Naive thymus-derived CD4-positive, alpha-beta T cell (primary cell): ENCODE results near the gene METTL16. TPM values are rescaled to one million over a fixed set of nuclear protein-coding genes. Genes with fewer than 3 reads are reported as not detected.

ENCODE experiments used
- ATAC-seq: fragments of 150-1000 bp; cut with Tn5 transposase; 2 replicates; pipeline ENCODE4 v1.10.0; 2021; ENCODE audit warnings: mild to moderate bottlenecking, moderate library complexity
- CTCF ChIA-PET: fragments of 350-600 bp; sonication (Branson Sonifier 250); formaldehyde crosslinking; loops from one replicate; lab custom pipeline; 2021; ENCODE audit warnings: antibody characterized with exemption; lab: Charles Lee
- POLR2A ChIA-PET: fragments of 350-600 bp; sonication (Branson Sonifier 250); formaldehyde crosslinking; loops from one replicate; lab custom pipeline; 2021; ENCODE audit warnings: antibody characterized with exemption, inconsistent platforms; lab: Charles Lee
- DNase-seq, 9 donors: peaks; one replicate each; pipeline versions ENCODE4 v3.0.0 to v3.0.0-alpha.2; 2020 to 2022; ENCODE audit warnings: mixed read lengths in 1 of 9
- H3K27ac ChIP-seq: one replicate; pipeline ENCODE4 v1.7.0; 2013; ENCODE audit warnings: mild to moderate bottlenecking, low read depth, low read length, moderate library complexity
- H3K27me3 ChIP-seq, 2 donors: one replicate each; pipeline ENCODE4 v1.7.0; 2013; ENCODE audit warnings: low read length in 2 of 2, mild to moderate bottlenecking in 2 of 2, moderate library complexity in 2 of 2; ENCODE audit not compliant: control insufficient read depth in 2 of 2, insufficient read depth in 2 of 2
- H3K36me3 ChIP-seq, 3 experiments: 1 replicate in 2 of 3; 2 replicates in 1 of 3; pipeline ENCODE4 v1.7.0; 2013; ENCODE audit warnings: low read length in 3 of 3, mild to moderate bottlenecking in 3 of 3, moderate library complexity in 1 of 3; ENCODE audit not compliant: insufficient read depth in 3 of 3, control insufficient read depth in 2 of 3
- H3K4me1 ChIP-seq, 2 donors: one replicate each; pipeline ENCODE4 v1.7.0; 2013; ENCODE audit warnings: low read length in 2 of 2, mild to moderate bottlenecking in 2 of 2, moderate library complexity in 1 of 2; ENCODE audit not compliant: control insufficient read depth in 2 of 2, insufficient read depth in 2 of 2
- H3K4me3 ChIP-seq: 2 replicates; pipeline ENCODE4 v1.7.0; 2013; ENCODE audit warnings: mild to moderate bottlenecking, low read length
- H3K9me3 ChIP-seq, 3 experiments: 1 replicate in 2 of 3; 2 replicates in 1 of 3; pipeline ENCODE4 v1.7.0; 2013; ENCODE audit warnings: low read length in 3 of 3; ENCODE audit not compliant: control insufficient read depth in 2 of 3
- H3K27ac Mint-ChIP-seq, 9 donors: one replicate each; pipeline ENCODE4 v1.8.0; 2020 to 2022; ENCODE audit warnings: mixed read lengths in 9 of 9, mild to moderate bottlenecking in 8 of 9, moderate library complexity in 5 of 9, inconsistent platforms in 2 of 9
- H3K27me3 Mint-ChIP-seq, 5 donors: one replicate each; pipeline ENCODE4 v1.8.0; 2021 to 2022; ENCODE audit warnings: mixed read lengths in 5 of 5, mild to moderate bottlenecking in 1 of 5
- H3K36me3 Mint-ChIP-seq, 5 donors: one replicate each; pipeline ENCODE4 v1.8.0; 2020 to 2022; ENCODE audit warnings: mixed read lengths in 5 of 5, mild to moderate bottlenecking in 3 of 5, inconsistent platforms in 1 of 5
- H3K4me1 Mint-ChIP-seq, 7 donors: one replicate each; pipeline ENCODE4 v1.8.0; 2020 to 2022; ENCODE audit warnings: mixed read lengths in 7 of 7, mild to moderate bottlenecking in 3 of 7, inconsistent platforms in 1 of 7
- H3K4me3 Mint-ChIP-seq, 10 donors: one replicate each; pipeline ENCODE4 v1.8.0; 2020 to 2022; ENCODE audit warnings: mild to moderate bottlenecking in 10 of 10, mixed read lengths in 10 of 10, moderate library complexity in 6 of 10, inconsistent platforms in 2 of 10
- H3K9me3 Mint-ChIP-seq, 11 donors: one replicate each; pipeline ENCODE4 v1.8.0; 2020 to 2022; ENCODE audit warnings: mixed read lengths in 11 of 11, mild to moderate bottlenecking in 4 of 11, inconsistent platforms in 1 of 11, moderate library complexity in 1 of 11
- intact Hi-C, 2 donors: fragments of 100-400 bp; cut with micrococcal nuclease; formaldehyde crosslinking; loops; one replicate each; pipeline ENCODE4 v1.15.1; 2023
- polyA plus RNA-seq, 2 donors: library from polyadenylated mRNA; unstranded; fragments of 300-500 nt; fragmentation: Illumina TruSeq; gene quantifications; one replicate each; pipeline ENCODE4 v1.2.3, GENCODE V29; 2021
- total RNA-seq, 6 experiments: library from RNA in 5 of 6; stranded (reverse) in 5 of 6; gene quantifications; 1 replicate in 5 of 6; 2 replicates in 1 of 6; pipeline ENCODE4 v1.2.3 and lab custom pipeline; 2021 to 2026

Gene METTL16
- total and polyA plus RNA-seq, 7 experiments from 2014 or later: 21.0 to 67.7 (median 37.0) TPM

GRCh38 chr17:2482218-2482617, 29.5 kb downstream of the METTL16 start:
- no peaks in the 10 kb centered on the region for H3K9me3 ChIP-seq
- H3K4me3 ChIP-seq: no peak overlapping the region
- H3K27me3 ChIP-seq: no peaks in the 10 kb centered on the region
- DNase-seq (peak in 6 of 9 donors; percentile 1 to 43 (median 32)), ATAC-seq (peak; percentile 63)
- H3K36me3 ChIP-seq: peaks cover 0 to 8% (median 7%) of the 10 kb centered on the region in 3 experiments
- Mint-ChIP-seq H3K27ac (peak overlapping the region; percentile 63 to 90 (median 77)), H3K9me3 (no peaks in the 10 kb centered on the region), H3K27me3 (no peaks in the 10 kb centered on the region), H3K4me3 (peak overlapping the region; percentile 2 to 83 (median 62)), H3K36me3 (peaks cover 0 to 15% (median 7%) of the 10 kb centered on the region in 5 donors), H3K4me1 (peaks cover 28 to 72% (median 51%) of the 10 kb centered on the region in 7 donors)
- peak overlapping the region; percentile 29 for H3K27ac ChIP-seq
- ChIA-PET POLR2A (interaction anchor here (0.9 kb wide), 1 partner anchor 28 kb away, joined by 7 read pairs; no protein-coding TSS in a partner anchor), CTCF (no interaction called here)
- peaks cover 9 to 17% of the 10 kb centered on the region in 2 donors for H3K4me1 ChIP-seq
- intact Hi-C loops: no loop called here

GRCh38 chr17:2481760-2482159, 29.9 kb downstream of the METTL16 start:
- Histone ChIP-seq H3K27ac (no peak overlapping the region), H3K4me1 (peaks cover 9 to 17% of the 10 kb centered on the region in 2 donors), H3K36me3 (peaks cover 1 to 11% (median 7%) of the 10 kb centered on the region in 3 experiments), H3K27me3 (no peaks in the 10 kb centered on the region), H3K4me3 (no peak overlapping the region), H3K9me3 (no peaks in the 10 kb centered on the region)
- ChIA-PET POLR2A (interaction anchor here (0.9 kb wide), 1 partner anchor 29 kb away, joined by 7 read pairs; no protein-coding TSS in a partner anchor), CTCF (no interaction called here)
- ATAC-seq (no peak), DNase-seq (no peak)
- H3K4me1 Mint-ChIP-seq: peaks cover 24 to 67% (median 46%) of the 10 kb centered on the region in 7 donors
- no peaks in the 10 kb centered on the region for H3K27me3 Mint-ChIP-seq
- intact Hi-C loops: no loop called here
- no peaks in the 10 kb centered on the region for H3K9me3 Mint-ChIP-seq
- peak overlapping the region in 4 of 10 donors; percentile 6 to 71 (median 52) for H3K4me3 Mint-ChIP-seq
- H3K27ac Mint-ChIP-seq: peak overlapping the region; percentile 38 to 90 (median 77)
- peaks cover 0 to 12% (median 7%) of the 10 kb centered on the region in 5 donors for H3K36me3 Mint-ChIP-seq

GRCh38 chr17:2478458-2478857, 33.2 kb downstream of the METTL16 start:
- H3K9me3 ChIP-seq: no peaks in the 10 kb centered on the region
- Mint-ChIP-seq H3K27me3 (no peaks in the 10 kb centered on the region), H3K4me3 (no peak overlapping the region), H3K9me3 (peaks cover 0 to 2% (median 0%) of the 10 kb centered on the region in 11 donors), H3K27ac (peak overlapping the region in 2 of 9 donors; percentile 23 to 33), H3K4me1 (peaks cover 22 to 41% (median 31%) of the 10 kb centered on the region in 7 donors), H3K36me3 (peaks cover 11 to 26% (median 23%) of the 10 kb centered on the region in 5 donors)
- H3K27ac ChIP-seq: no peak overlapping the region
- no peak for DNase-seq
- ATAC-seq: no peak
- no peaks in the 10 kb centered on the region for H3K27me3 ChIP-seq
- peaks cover 4 to 44% (median 12%) of the 10 kb centered on the region in 3 experiments for H3K36me3 ChIP-seq
- H3K4me1 ChIP-seq: peaks cover 7 to 17% of the 10 kb centered on the region in 2 donors
- ChIA-PET POLR2A (interaction anchor here (1.1 kb wide), 1 partner anchor 33 kb away, joined by 4 read pairs; the partner anchor contains the start of gene METTL16), CTCF (no interaction called here)
- H3K4me3 ChIP-seq: no peak overlapping the region
- intact Hi-C loops: no loop called here

- Mint-ChIP-seq H3K9me3 (peaks cover 0 to 2% (median 0%) of the 10 kb centered on the region in 11 donors), H3K27me3 (no peaks in the 10 kb centered on the region), H3K36me3 (peaks cover 16 to 43% (median 26%) of the 10 kb centered on the region in 5 donors), H3K4me1 (peaks cover 0 to 10% (median 3%) of the 10 kb centered on the region in 7 donors), H3K27ac (peak overlapping the region in 1 of 9 donors; percentile 32), H3K4me3 (no peak overlapping the region)
- H3K4me1 ChIP-seq: no peaks in the 10 kb centered on the region
- H3K27ac ChIP-seq: no peak overlapping the region
- DNase-seq (no peak), ATAC-seq (no peak)
- H3K9me3 ChIP-seq: no peaks in the 10 kb centered on the region
- peaks cover 4 to 74% (median 12%) of the 10 kb centered on the region in 3 experiments for H3K36me3 ChIP-seq
- H3K27me3 ChIP-seq: no peaks in the 10 kb centered on the region
- intact Hi-C loops: no loop called here
- ChIA-PET CTCF (no interaction called here), POLR2A (no interaction called here)
- H3K4me3 ChIP-seq: no peak overlapping the region
Observed at GRCh38 chr17:2475056-2475455, 36.6 kb downstream of the METTL16 start.

- H3K4me1 Mint-ChIP-seq: peaks cover 0 to 10% (median 2%) of the 10 kb centered on the region in 7 donors
- peaks cover 16 to 48% (median 26%) of the 10 kb centered on the region in 5 donors for H3K36me3 Mint-ChIP-seq
- no peak overlapping the region for H3K4me3 ChIP-seq
- intact Hi-C loops: no loop called here
- POLR2A ChIA-PET: no interaction called here
- H3K4me3 Mint-ChIP-seq: no peak overlapping the region
- H3K27ac Mint-ChIP-seq: no peak overlapping the region
- DNase-seq (no peak), ATAC-seq (no peak)
- H3K27ac ChIP-seq: no peak overlapping the region
- no peaks in the 10 kb centered on the region for H3K27me3 Mint-ChIP-seq
- H3K4me1 ChIP-seq: no peaks in the 10 kb centered on the region
- CTCF ChIA-PET: no interaction called here
- no peaks in the 10 kb centered on the region for H3K27me3 ChIP-seq
- peaks cover 4 to 81% (median 12%) of the 10 kb centered on the region in 3 experiments for H3K36me3 ChIP-seq
- H3K9me3 ChIP-seq: no peaks in the 10 kb centered on the region
- peaks cover 0 to 2% (median 0%) of the 10 kb centered on the region in 11 donors for H3K9me3 Mint-ChIP-seq
Observed at GRCh38 chr17:2474371-2474770, 37.3 kb downstream of the METTL16 start.

GRCh38 chr17:2468270-2468669, 43.4 kb downstream of the METTL16 start:
- POLR2A ChIA-PET: no interaction called here
- DNase-seq (no peak), ATAC-seq (no peak)
- no peaks in the 10 kb centered on the region for H3K4me1 ChIP-seq
- intact Hi-C loops: no loop called here
- H3K4me3 ChIP-seq: no peak overlapping the region
- CTCF ChIA-PET: no interaction called here
- peaks cover 0 to 79% (median 8%) of the 10 kb centered on the region in 3 experiments for H3K36me3 ChIP-seq
- H3K9me3 ChIP-seq: no peaks in the 10 kb centered on the region
- no peaks in the 10 kb centered on the region for H3K27me3 Mint-ChIP-seq
- no peaks in the 10 kb centered on the region for H3K9me3 Mint-ChIP-seq
- H3K36me3 Mint-ChIP-seq: peaks cover 9 to 45% (median 21%) of the 10 kb centered on the region in 5 donors
- no peak overlapping the region for H3K4me3 Mint-ChIP-seq
- H3K4me1 Mint-ChIP-seq: peaks cover 0 to 2% (median 0%) of the 10 kb centered on the region in 7 donors
- H3K27me3 ChIP-seq: no peaks in the 10 kb centered on the region
- no peak overlapping the region for H3K27ac ChIP-seq
- no peak overlapping the region for H3K27ac Mint-ChIP-seq
